HG02759 (cell line): ENCODE measurements around the gene LTA.
"Not testable (repeated sequence)": the region's sequence is repeated elsewhere in the genome, so short reads cannot be mapped to it uniquely, and the experiment has no call there.

Experiments
- ATAC-seq: cut with Tn5 transposase; IDR thresholded peaks from one replicate; pipeline ENCODE4 v1.9.1; 2021; ENCODE audit warnings: mild to moderate bottlenecking, moderate library complexity; ENCODE audit not compliant: unreplicated experiment

Gene LTA

GRCh38 chr6:31541658-31542521 lies 30.2 kb upstream of the LTA start, which contains the start of gene DDX39B:
DDX39B (minus strand) TSS chr6:31542003; CDS start chr6:31540532, 1,471 bp downstream.
- peak; percentile 70 for ATAC-seq

GRCh38 chr6:31543639-31544038 lies 28.4 kb upstream of the LTA start:
- no peak for ATAC-seq

- ATAC-seq: no peak
Observed at GRCh38 chr6:31544676-31545075, 27.4 kb upstream of the LTA start.

- ATAC-seq: no peak
Observed at GRCh38 chr6:31545291-31545690, 26.8 kb upstream of the LTA start.

GRCh38 chr6:31546339-31546957 lies 25.6 kb upstream of the LTA start, which contains the start of gene ATP6V1G2:
ATP6V1G2 (minus strand) TSS chr6:31546608; CDS start chr6:31546559, 49 bp downstream.
- ATAC-seq: peak; percentile 48

GRCh38 chr6:31546958-31547726 lies 24.9 kb upstream of the LTA start, which contains the start of gene NFKBIL1:
NFKBIL1 (plus strand) TSS chr6:31547608; CDS start chr6:31547695, 87 bp downstream.
- ATAC-seq: peak; percentile 66

GRCh38 chr6:31547727-31548543 lies 24.2 kb upstream of the LTA start:
- ATAC-seq: no peak

- ATAC-seq: no peak
Observed at GRCh38 chr6:31548544-31548873, 23.6 kb upstream of the LTA start.

- ATAC-seq: not testable (repeated sequence)
Observed at GRCh38 chr6:31551371-31551770, 20.7 kb upstream of the LTA start.

GRCh38 chr6:31556307-31556706 lies 15.8 kb upstream of the LTA start:
- ATAC-seq: no peak

- no peak for ATAC-seq
Observed at GRCh38 chr6:31557443-31558317, 14.4 kb upstream of the LTA start.

- no peak for ATAC-seq
Observed at GRCh38 chr6:31558318-31558625, 13.8 kb upstream of the LTA start.

GRCh38 chr6:31558631-31559500 lies 13.2 kb upstream of the LTA start:
- no peak for ATAC-seq

- ATAC-seq: no peak
Observed at GRCh38 chr6:31559606-31559957, 12.5 kb upstream of the LTA start.

- ATAC-seq: peak; percentile 68
Observed at GRCh38 chr6:31559958-31560696, 12.0 kb upstream of the LTA start.

- no peak for ATAC-seq
Observed at GRCh38 chr6:31560697-31561058, 11.4 kb upstream of the LTA start.

- ATAC-seq: no peak
Observed at GRCh38 chr6:31567531-31568370, 4.3 kb upstream of the LTA start.
